ENCODE results near the gene EP400.

Gene EP400

GRCh38 chr12:131919051-131919347 is 30.7 kb upstream of the EP400 start:
- TF ChIP-seq ZFX (IDR thresholded peaks at IDR 0.05) (no peak), CTCF (conservative IDR thresholded peaks at IDR 0.05) (no peak)
- H3K27ac ChIP-seq = no peak overlapping the region

GRCh38 chr12:131919366-131920156 is 30.2 kb upstream of the EP400 start:
- H3K27ac ChIP-seq = no peak overlapping the region
- TF ChIP-seq CTCF (conservative IDR thresholded peaks at IDR 0.05) (no peak), ZFX (IDR thresholded peaks at IDR 0.05) (no peak)

- H3K27ac ChIP-seq = no peak overlapping the region
- TF ChIP-seq ZFX (IDR thresholded peaks at IDR 0.05) (no peak), CTCF (conservative IDR thresholded peaks at IDR 0.05) (no peak)
Observed at GRCh38 chr12:131920157-131920508, 29.6 kb upstream of the EP400 start.

DNA sequence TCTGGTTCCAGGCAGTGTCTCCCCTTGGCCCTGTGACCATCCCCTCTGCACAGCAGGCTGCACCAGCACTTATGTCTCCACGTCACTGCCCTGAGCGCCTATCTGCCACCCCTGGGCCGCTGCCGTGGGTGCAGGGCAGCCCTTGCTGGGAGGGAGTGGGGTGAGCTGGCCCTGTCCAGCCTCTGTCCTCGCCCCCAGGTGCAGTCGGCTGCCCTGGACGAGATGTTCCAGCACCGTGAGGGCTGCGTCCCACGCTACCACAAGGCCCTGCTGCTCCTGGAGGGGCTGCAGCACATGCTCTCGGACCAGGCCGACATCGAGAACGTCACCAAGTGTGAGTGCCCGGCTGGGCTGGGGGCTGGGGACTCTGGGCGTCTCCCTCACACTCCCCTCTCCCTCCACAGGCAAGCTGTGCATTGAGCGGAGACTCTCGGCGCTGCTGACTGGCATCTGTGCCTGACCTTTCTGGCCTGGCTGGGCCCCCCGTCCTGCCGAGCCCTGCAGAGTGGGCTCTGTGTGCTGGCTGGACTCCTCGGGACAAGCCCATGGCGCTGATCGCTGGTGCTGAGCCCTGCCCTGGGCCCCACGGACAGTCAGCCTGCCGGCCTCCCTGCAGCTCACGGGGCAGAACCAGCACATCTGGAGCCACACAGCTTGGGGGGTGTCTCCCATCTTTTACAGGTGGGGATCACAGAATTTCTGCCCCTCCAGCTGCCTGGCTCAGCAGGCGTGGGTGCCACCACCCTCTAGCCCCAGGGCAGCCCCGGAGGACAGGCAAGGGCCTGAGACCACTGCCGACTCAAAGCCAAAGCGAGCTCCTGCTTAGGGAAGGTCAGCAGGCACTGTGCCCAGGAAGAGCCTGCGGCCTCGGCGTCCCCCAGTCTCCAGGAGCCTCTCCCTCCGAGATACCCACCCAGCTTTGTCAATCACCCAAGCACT is 28.6 kb upstream of the EP400 start:
- no peak for TF ChIP-seq ZFX (IDR thresholded peaks at IDR 0.05)
- TF ChIP-seq CTCF (conservative IDR thresholded peaks at IDR 0.05) = no peak

GRCh38 chr12:131921866-131922769 is 27.6 kb upstream of the EP400 start:
- no peak overlapping the region for H3K27ac ChIP-seq
- TF ChIP-seq CTCF (conservative IDR thresholded peaks at IDR 0.05) = no peak
- no peak for TF ChIP-seq ZFX (IDR thresholded peaks at IDR 0.05)

More for the DNA sequence above, 28.6 kb upstream of the EP400 start:
- H3K27ac ChIP-seq = no peak overlapping the region

- TF ChIP-seq CTCF (conservative IDR thresholded peaks at IDR 0.05) = no peak
- no peak for TF ChIP-seq ZFX (IDR thresholded peaks at IDR 0.05)
- H3K27ac ChIP-seq = no peak overlapping the region
Observed at GRCh38 chr12:131922772-131923171, 27.0 kb upstream of the EP400 start.
